ENCODE measurements around the gene P2RY14.
"Not testable (repeated sequence)": the region's sequence is repeated elsewhere in the genome, so short reads cannot be mapped to it uniquely, and the experiment has no call there.

Gene P2RY14

DNA sequence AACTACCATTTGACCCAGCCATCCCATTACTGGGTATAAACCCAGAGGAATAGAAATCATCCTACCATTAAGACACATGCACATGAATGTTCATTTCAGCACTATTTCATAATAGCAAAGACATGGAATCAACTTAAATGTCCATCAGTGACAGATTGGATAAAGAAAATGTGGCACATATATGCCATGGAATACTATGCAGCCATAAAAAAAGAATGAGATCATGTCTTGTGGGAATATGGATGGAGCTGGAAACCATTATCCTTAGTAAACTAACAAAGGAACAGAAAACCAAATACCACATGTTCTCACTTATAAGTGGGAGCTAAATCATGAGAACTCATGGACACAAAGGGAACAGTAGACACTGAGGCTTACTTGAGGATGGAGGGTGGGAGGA is 45.9 kb downstream of the P2RY14 start:
- H3K27ac ChIP-seq (ENCODE audit: low read depth, low read length); H3K4me3 ChIP-seq (ENCODE audit: low read depth, low read length); H3K36me3 ChIP-seq (ENCODE audit: insufficient read depth, low read length); H2AFZ ChIP-seq (ENCODE audit: low read length, unreplicated experiment); H3K79me2 ChIP-seq (ENCODE audit: control insufficient read depth, insufficient read depth, low read length, unreplicated experiment); H3K27me3 ChIP-seq (ENCODE audit: insufficient read depth, low read length): not testable (repeated sequence)
- H3K4me1 ChIP-seq (ENCODE audit: control insufficient read depth, insufficient read depth, low read length, unreplicated experiment) = peaks cover 20% of the 10 kb centered on the region

DNA sequence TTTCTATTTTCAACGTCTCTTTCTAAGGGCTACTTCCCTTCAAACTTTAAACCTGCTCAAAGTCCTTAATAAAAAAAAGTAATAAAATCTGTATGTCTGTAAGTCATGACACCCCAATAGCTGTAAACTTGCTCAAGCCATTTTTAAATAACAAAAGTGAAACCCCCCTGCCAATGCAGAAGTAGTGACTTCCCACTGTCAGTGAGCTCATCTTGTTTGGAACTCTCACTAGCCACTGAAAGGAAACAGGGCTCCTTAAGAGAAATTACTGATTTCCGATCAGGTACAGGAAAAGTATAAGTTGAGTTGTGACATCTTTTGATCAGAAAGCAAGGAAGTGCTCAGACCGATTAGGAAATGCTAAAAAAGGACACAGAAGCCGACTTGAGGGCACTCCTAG is 47.7 kb downstream of the P2RY14 start:
- Histone ChIP-seq H3K36me3 (ENCODE audit: insufficient read depth, low read length) (no peaks in the 10 kb centered on the region), H3K27ac (ENCODE audit: low read depth, low read length) (no peak overlapping the region), H2AFZ (ENCODE audit: low read length, unreplicated experiment) (no peak overlapping the region), H3K79me2 (ENCODE audit: control insufficient read depth, insufficient read depth, low read length, unreplicated experiment) (no peaks in the 10 kb centered on the region), H3K4me3 (ENCODE audit: low read depth, low read length) (no peak overlapping the region), H3K4me1 (ENCODE audit: control insufficient read depth, insufficient read depth, low read length, unreplicated experiment) (peaks cover 34% of the 10 kb centered on the region), H3K27me3 (ENCODE audit: insufficient read depth, low read length) (no peaks in the 10 kb centered on the region)

DNA sequence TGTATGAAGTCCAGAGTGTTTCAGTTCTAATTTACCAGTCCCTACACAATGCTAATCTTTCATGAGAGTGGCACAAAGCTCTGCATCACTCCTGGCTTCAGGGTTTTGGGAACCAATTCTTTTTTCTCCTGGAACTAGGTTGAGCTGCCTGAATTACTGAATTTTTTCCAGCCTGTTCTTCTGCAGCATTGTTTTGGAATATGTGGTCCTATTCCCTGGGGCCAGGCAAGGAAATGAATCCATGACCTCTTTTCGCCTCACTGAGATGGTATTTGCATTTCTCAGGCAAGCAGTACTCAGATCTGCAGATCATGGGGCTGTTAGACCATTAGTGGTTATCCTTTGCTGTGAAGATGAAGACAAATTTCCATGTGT is 49.7 kb downstream of the P2RY14 start:
- Histone ChIP-seq H3K79me2 (ENCODE audit: control insufficient read depth, insufficient read depth, low read length, unreplicated experiment) (no peaks in the 10 kb centered on the region), H3K36me3 (ENCODE audit: insufficient read depth, low read length) (no peaks in the 10 kb centered on the region), H3K4me3 (ENCODE audit: low read depth, low read length) (peak overlapping the region; percentile 56), H3K27ac (ENCODE audit: low read depth, low read length) (peak overlapping the region; percentile 93), H3K4me1 (ENCODE audit: control insufficient read depth, insufficient read depth, low read length, unreplicated experiment) (peaks cover 36% of the 10 kb centered on the region), H3K27me3 (ENCODE audit: insufficient read depth, low read length) (no peaks in the 10 kb centered on the region), H2AFZ (ENCODE audit: low read length, unreplicated experiment) (peak overlapping the region; percentile 56)

DNA sequence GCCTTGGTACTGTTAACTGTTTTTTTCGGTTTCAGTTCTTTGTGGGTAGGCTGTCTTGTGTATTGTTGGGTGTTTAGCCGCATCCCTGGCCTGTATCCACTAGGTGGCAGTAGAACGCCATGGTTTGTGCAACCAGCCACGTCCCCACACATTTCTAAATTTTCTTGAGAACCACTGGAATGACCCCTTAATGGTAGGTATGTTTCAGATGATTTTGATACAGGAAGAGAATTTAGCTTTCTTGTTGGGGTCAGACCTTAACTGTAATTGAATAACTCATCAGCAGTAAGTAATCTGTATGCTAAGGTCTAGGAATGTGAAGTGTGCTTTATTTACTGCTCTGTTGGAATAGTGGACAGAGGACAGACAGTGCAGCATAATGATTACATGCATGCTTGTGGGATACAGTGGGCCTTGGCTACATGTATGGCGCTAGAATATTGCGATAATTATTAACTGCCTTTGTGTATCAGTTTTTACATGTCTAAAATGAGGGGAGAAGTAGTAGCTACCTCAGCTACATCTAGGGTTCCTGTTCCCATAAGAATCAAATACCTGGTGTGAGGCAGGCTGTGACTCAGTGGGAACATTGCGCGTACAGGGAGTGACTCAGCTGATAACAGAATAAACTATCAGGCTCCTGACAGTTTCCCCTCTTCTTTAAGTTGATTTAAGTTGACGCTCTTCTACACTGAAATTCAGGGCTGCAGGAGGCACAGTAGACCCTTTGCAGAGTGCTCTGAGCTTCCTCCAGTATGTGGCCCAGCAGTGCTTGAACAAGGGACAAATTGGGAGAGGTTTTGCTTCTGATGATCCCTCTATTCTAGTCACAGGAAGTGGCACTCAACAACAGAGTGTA is 50.3 kb downstream of the P2RY14 start:
- H3K4me1 ChIP-seq (ENCODE audit: control insufficient read depth, insufficient read depth, low read length, unreplicated experiment) = peaks cover 36% of the 10 kb centered on the region
- peak overlapping the region; percentile 93 for H3K27ac ChIP-seq (ENCODE audit: low read depth, low read length)
- H2AFZ ChIP-seq (ENCODE audit: low read length, unreplicated experiment) = peak overlapping the region; percentile 79
- peak overlapping the region; percentile 56 for H3K4me3 ChIP-seq (ENCODE audit: low read depth, low read length)
- no peaks in the 10 kb centered on the region for H3K27me3 ChIP-seq (ENCODE audit: insufficient read depth, low read length)
- H3K79me2 ChIP-seq (ENCODE audit: control insufficient read depth, insufficient read depth, low read length, unreplicated experiment) = no peaks in the 10 kb centered on the region
- no peaks in the 10 kb centered on the region for H3K36me3 ChIP-seq (ENCODE audit: insufficient read depth, low read length)

DNA sequence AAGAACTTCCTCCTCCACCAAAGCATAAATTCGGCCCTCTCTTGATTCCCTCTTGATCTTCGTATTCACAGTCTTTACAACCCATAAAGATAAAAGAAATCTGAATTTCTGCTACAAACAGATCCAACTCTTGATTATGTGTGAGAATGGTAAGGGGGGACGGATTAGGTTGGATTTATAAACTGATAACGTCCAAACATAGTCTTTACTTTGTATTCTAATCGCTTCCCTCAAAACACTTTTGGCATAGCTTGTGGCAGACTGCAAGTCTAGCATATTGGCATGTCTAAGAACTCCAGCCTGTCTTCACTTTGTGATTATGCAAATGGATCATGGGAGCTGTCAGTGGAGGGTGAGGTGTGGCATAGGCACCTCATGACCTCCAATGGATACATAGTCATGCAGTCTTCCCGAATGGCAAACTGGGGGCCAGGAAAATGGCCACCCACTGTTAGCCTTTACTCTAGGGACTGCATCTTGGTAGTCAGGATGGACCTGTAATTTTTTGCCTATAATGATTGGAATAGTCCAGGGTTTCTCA is 51.0 kb downstream of the P2RY14 start:
- Histone ChIP-seq H3K4me3 (ENCODE audit: low read depth, low read length) (peak overlapping the region; percentile 56; the same call in 1 of the 2 replicates), H3K27ac (ENCODE audit: low read depth, low read length) (peak overlapping the region; percentile 93), H3K4me1 (ENCODE audit: control insufficient read depth, insufficient read depth, low read length, unreplicated experiment) (peaks cover 36% of the 10 kb centered on the region), H3K27me3 (ENCODE audit: insufficient read depth, low read length) (no peaks in the 10 kb centered on the region), H3K36me3 (ENCODE audit: insufficient read depth, low read length) (no peaks in the 10 kb centered on the region), H3K79me2 (ENCODE audit: control insufficient read depth, insufficient read depth, low read length, unreplicated experiment) (no peaks in the 10 kb centered on the region), H2AFZ (ENCODE audit: low read length, unreplicated experiment) (peak overlapping the region; percentile 79)

DNA sequence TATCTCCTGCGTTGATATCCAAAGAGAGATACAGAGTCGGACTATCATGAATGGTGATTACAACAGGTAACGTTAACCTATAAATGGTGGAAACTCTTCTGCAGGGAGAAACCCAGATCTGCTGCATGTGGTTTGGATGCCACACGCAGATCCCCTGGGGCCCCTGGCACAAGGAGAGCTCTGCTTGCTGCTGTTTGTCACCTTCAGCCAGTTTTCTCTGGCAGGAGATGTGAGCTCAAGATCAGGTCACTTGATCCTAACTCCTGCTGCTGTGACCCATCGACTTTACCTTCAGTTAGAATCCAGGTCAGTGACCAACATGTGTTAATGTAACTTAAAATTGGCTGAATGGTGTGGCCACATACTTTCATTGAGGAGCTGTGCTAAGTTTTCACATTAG is 51.5 kb downstream of the P2RY14 start:
- H3K4me3 ChIP-seq (ENCODE audit: low read depth, low read length) = no peak overlapping the region

DNA sequence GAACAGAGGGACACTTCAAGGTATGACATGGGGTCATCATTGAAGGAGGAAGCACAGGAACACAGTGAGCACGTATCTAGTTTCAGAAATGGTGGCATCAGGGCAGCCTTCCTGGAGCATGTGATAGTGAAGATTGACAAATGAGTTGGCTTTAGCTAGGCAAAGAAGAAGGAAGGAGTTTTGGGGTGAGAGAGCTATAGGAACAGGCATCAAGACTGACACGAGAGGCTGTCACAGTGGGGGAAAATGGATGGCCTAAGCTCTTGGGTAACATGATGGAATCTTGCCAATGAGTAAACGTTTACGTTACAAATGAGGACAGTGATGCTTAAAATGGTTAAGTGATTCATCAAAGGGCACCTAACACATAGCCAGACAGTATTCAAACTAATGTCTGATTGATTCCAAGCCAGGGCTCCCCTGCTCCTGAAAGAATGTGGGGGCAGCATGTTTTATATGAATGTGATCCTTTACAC is 52.2 kb downstream of the P2RY14 start:
- no peaks in the 10 kb centered on the region for H3K79me2 ChIP-seq (ENCODE audit: control insufficient read depth, insufficient read depth, low read length, unreplicated experiment)
- no peaks in the 10 kb centered on the region for H3K36me3 ChIP-seq (ENCODE audit: insufficient read depth, low read length)
- H2AFZ ChIP-seq (ENCODE audit: low read length, unreplicated experiment) = peak overlapping the region; percentile 67
- peak overlapping the region; percentile 26; the same call in 1 of the 2 replicates for H3K4me3 ChIP-seq (ENCODE audit: low read depth, low read length)
- H3K4me1 ChIP-seq (ENCODE audit: control insufficient read depth, insufficient read depth, low read length, unreplicated experiment) = peaks cover 36% of the 10 kb centered on the region
- H3K27me3 ChIP-seq (ENCODE audit: insufficient read depth, low read length) = no peaks in the 10 kb centered on the region
- H3K27ac ChIP-seq (ENCODE audit: low read depth, low read length) = peak overlapping the region; percentile 93

More for the DNA sequence above, 51.5 kb downstream of the P2RY14 start:
- Histone ChIP-seq H3K36me3 (ENCODE audit: insufficient read depth, low read length) (no peaks in the 10 kb centered on the region), H3K79me2 (ENCODE audit: control insufficient read depth, insufficient read depth, low read length, unreplicated experiment) (no peaks in the 10 kb centered on the region), H3K27me3 (ENCODE audit: insufficient read depth, low read length) (no peaks in the 10 kb centered on the region), H3K27ac (ENCODE audit: low read depth, low read length) (peak overlapping the region; percentile 93), H2AFZ (ENCODE audit: low read length, unreplicated experiment) (no peak overlapping the region), H3K4me1 (ENCODE audit: control insufficient read depth, insufficient read depth, low read length, unreplicated experiment) (peaks cover 36% of the 10 kb centered on the region)

DNA sequence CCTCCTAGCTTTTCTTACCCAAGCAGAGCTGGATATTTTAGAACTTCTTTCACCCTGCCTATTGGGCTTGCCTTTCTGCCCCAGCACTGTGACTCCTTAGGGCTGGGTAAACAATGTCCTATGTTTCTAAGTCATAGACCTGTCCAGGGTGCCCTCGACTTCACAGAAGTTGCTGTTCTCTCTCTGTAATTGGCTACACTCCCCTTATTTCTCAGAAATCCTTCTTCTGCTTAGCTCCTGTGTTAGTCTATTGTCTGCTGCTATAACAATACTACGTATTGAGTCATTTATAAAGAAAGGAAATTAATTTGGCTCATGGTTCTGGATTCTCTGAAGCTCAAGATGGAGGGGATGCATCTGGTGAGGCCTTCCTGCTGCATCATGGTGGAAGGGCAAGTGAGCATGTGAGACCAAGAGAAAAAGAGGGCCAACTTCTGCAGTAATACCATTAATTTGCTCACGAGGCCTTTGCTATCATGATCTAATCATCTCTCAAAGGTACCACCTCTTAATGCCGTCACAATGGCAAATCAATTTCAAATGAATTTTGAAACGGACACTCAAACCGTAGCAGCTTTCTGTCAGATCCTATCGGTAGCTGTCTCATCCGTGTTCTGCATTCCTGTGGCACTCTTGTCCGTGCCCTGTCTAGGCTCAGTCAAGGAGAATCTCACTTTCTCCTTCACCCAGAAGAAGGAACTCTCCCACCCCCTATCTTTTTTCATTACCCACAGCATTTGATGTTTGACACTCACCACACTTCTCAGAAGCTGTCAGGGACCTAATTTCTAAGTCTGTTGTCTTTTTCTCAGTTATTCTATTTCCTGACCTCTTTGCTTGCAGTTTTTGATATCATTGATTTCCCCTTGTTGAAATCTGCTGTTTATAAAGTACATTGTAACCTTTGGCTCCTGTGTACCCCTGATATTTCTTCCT is 53.0 kb downstream of the P2RY14 start:
- Histone ChIP-seq H3K79me2 (ENCODE audit: control insufficient read depth, insufficient read depth, low read length, unreplicated experiment) (no peaks in the 10 kb centered on the region), H3K27me3 (ENCODE audit: insufficient read depth, low read length) (no peaks in the 10 kb centered on the region), H3K27ac (ENCODE audit: low read depth, low read length) (peak overlapping the region; percentile 93), H3K4me1 (ENCODE audit: control insufficient read depth, insufficient read depth, low read length, unreplicated experiment) (peaks cover 36% of the 10 kb centered on the region), H3K36me3 (ENCODE audit: insufficient read depth, low read length) (no peaks in the 10 kb centered on the region), H2AFZ (ENCODE audit: low read length, unreplicated experiment) (peak overlapping the region; percentile 67), H3K4me3 (ENCODE audit: low read depth, low read length) (no peak overlapping the region; the same call in 1 of the 2 replicates)

DNA sequence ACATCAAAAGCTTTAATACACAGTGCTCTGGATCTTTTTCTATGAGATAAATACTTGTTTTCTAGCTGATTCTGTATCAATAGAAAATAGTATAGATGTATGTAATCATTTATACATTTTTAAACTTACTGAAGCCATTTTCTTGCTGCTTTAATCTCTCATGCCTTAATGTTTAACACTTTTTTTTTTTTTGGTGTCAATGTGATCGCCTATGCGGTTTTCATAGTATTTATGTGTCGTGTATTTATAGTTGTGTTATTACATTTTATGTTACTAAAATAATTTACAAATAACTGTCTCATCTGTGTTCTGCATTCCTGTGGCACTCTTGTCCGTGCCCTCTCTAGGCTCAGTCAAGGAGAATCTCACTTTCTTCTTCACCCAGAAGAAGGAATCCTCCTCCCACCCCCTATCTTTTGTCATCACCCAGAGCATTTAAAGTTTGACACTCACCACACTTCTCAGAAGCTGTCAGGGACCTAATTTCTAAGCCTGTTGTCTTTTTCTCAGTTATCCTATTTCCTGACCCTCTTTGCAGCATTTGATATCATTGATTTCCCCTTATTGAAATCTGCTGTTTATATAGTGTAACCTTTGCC is 54.0 kb downstream of the P2RY14 start:
- no peaks in the 10 kb centered on the region for H3K27me3 ChIP-seq (ENCODE audit: insufficient read depth, low read length)
- H3K79me2 ChIP-seq (ENCODE audit: control insufficient read depth, insufficient read depth, low read length, unreplicated experiment) = no peaks in the 10 kb centered on the region

DNA sequence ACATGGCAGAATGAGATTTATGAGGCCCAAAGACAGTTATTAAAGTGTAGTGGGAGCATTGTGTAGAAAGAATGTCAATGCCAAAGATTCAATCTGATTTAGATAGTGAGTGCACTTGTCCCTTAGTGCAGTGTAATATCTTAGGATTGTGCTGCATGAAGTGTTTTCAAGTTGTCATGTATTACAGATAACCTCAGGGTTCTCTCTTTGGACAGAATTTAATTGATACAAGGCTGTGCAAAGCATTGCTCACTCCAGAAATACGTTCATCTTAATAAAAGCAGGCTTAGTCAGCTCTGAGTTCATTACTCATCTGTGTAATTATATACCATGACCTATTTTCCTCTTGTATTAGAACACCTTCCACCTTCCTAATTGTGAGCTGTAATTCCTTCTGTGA is 59.3 kb downstream of the P2RY14 start:
- H3K79me2 ChIP-seq (ENCODE audit: control insufficient read depth, insufficient read depth, low read length, unreplicated experiment) = no peaks in the 10 kb centered on the region
- H3K4me3 ChIP-seq (ENCODE audit: low read depth, low read length) = no peak overlapping the region
- peaks cover 12% of the 10 kb centered on the region for H3K4me1 ChIP-seq (ENCODE audit: control insufficient read depth, insufficient read depth, low read length, unreplicated experiment)
- H3K36me3 ChIP-seq (ENCODE audit: insufficient read depth, low read length) = no peaks in the 10 kb centered on the region
- no peaks in the 10 kb centered on the region for H3K27me3 ChIP-seq (ENCODE audit: insufficient read depth, low read length)
- peak overlapping the region; percentile 8; the same call in 1 of the 2 replicates for H3K27ac ChIP-seq (ENCODE audit: low read depth, low read length)
- H2AFZ ChIP-seq (ENCODE audit: low read length, unreplicated experiment) = peak overlapping the region; percentile 30

More for the DNA sequence above, 54.0 kb downstream of the P2RY14 start:
- Histone ChIP-seq H3K4me3 (ENCODE audit: low read depth, low read length) (no peak overlapping the region), H3K36me3 (ENCODE audit: insufficient read depth, low read length) (no peaks in the 10 kb centered on the region), H2AFZ (ENCODE audit: low read length, unreplicated experiment) (no peak overlapping the region), H3K27ac (ENCODE audit: low read depth, low read length) (no peak overlapping the region), H3K4me1 (ENCODE audit: control insufficient read depth, insufficient read depth, low read length, unreplicated experiment) (peaks cover 38% of the 10 kb centered on the region)
